ENCODE measurements around the gene TMEM151B.

DNA sequence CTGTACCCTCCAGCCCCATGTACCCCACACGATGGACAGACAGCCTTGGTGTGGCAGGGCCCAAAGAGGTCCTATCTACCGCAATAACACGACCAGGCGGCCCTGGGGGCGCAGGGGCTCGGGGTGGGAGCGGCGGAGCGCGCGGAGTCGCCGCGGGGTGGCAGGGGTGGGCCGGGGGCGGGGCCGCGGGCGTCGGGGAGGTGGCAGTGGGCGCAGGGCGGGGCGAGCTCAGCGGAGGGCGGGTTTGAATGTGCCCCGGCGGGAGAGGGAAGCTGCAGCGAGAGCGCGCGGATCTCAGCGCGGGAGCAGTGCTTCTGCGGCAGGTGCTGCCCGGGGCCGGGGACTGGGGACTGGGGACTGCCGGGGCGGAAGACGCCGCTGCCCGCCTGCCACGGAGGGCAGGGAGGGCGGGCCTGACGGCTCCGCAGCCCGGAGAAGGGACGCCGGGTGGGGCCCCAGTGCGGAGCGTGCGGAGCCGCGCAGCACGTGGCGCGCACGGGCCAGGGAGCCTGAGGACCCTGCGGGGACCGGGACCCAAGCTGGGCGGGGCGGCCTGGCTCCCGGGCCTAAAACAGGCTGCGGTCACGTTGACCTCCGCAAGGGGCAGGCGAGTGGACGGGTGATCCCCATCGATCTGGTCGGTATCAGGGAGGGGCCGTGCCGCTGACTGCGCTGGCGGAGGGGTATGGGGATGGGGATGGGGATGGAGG is 46.8 kb upstream of the TMEM151B start, which contains the start of gene SLC29A1:
- TF ChIP-seq, protein P1, sequence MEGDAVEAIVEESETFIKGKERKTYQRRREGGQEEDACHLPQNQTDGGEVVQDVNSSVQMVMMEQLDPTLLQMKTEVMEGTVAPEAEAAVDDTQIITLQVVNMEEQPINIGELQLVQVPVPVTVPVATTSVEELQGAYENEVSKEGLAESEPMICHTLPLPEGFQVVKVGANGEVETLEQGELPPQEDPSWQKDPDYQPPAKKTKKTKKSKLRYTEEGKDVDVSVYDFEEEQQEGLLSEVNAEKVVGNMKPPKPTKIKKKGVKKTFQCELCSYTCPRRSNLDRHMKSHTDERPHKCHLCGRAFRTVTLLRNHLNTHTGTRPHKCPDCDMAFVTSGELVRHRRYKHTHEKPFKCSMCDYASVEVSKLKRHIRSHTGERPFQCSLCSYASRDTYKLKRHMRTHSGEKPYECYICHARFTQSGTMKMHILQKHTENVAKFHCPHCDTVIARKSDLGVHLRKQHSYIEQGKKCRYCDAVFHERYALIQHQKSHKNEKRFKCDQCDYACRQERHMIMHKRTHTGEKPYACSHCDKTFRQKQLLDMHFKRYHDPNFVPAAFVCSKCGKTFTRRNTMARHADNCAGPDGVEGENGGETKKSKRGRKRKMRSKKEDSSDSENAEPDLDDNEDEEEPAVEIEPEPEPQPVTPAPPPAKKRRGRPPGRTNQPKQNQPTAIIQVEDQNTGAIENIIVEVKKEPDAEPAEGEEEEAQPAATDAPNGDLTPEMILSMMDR (IDR thresholded peaks at IDR 0.05) = peak in 1 of 4 experiments; percentile 13
- TF ChIP-seq POLR2A (IDR thresholded peaks at IDR 0.05) = peak; percentile 66
- TF ChIP-seq POLR2AphosphoS5 (IDR thresholded peaks at IDR 0.05) = peak; percentile 46
